H1 (cell line): Measurements from ENCODE around the gene TAS2R31. TPM values are rescaled to one million over a fixed set of nuclear protein-coding genes. Genes with fewer than 3 reads are reported as not detected.

Experiments used
- CTCF ChIA-PET: fragments of 300-600 bp; sonication (Branson Sonifier 250); formaldehyde crosslinking; loops from one replicate; lab custom pipeline; 2021; ENCODE audit not compliant: partially characterized antibody; lab: Charles Lee
- POLR2A ChIA-PET: fragments of 300-600 bp; sonication (Branson Sonifier 250); formaldehyde crosslinking; loops from one replicate; lab custom pipeline; 2021; ENCODE audit warnings: inconsistent platforms; ENCODE audit not compliant: partially characterized antibody; lab: Charles Lee
- DNase-seq, 2 experiments: peaks; one replicate each; pipeline versions ENCODE4 v3.0.0 to v3.0.0-alpha.2; 2010 to 2022; ENCODE audit warnings: low spot score in 2 of 2, low read depth in 1 of 2, mixed read lengths in 1 of 2
- FAIRE-seq: peaks from 2 replicates; lab custom pipeline; 2011; peaks lifted over from hg19 to GRCh38; lab: Jason Lieb, UNC
- H2AFZ ChIP-seq: 2 replicates; pipeline ENCODE4 v1.8.1; 2012; ENCODE audit warnings: low read length, inconsistent platforms
- H2AK5ac ChIP-seq: 2 replicates; pipeline ENCODE4 v1.6.1; 2013; ENCODE audit warnings: low read depth, low read length
- H2BK120ac ChIP-seq: replicated peaks from 2 replicates; pipeline ENCODE3; 2013; ENCODE audit warnings: low read depth, low read length, inconsistent platforms
- H2BK12ac ChIP-seq: 2 replicates; pipeline ENCODE4 v1.6.1; 2013; ENCODE audit warnings: low read depth, low read length
- H2BK15ac ChIP-seq: 2 replicates; pipeline ENCODE4 v1.6.1; 2013; ENCODE audit warnings: low read length
- H2BK20ac ChIP-seq: 2 replicates; pipeline ENCODE4 v1.6.1; 2013; ENCODE audit warnings: low read length
- H2BK5ac ChIP-seq: 2 replicates; pipeline ENCODE4 v1.6.1; 2013; ENCODE audit warnings: low read depth, low read length
- H3K14ac ChIP-seq: 2 replicates; pipeline ENCODE4 v1.6.1; 2013; ENCODE audit warnings: inconsistent platforms; ENCODE audit not compliant: insufficient read length
- H3K18ac ChIP-seq: 2 replicates; pipeline ENCODE4 v1.6.1; 2013; ENCODE audit warnings: low read length; ENCODE audit errors: extremely low read depth
- H3K23ac ChIP-seq: 2 replicates; pipeline ENCODE4 v1.6.1; 2013; ENCODE audit warnings: inconsistent platforms; ENCODE audit not compliant: insufficient read length
- H3K23me2 ChIP-seq: 2 replicates; pipeline ENCODE4 v1.6.1; 2013; ENCODE audit warnings: low read depth, low read length
- H3K27ac ChIP-seq: 2 replicates; pipeline ENCODE4 v1.6.1; 2011; ENCODE audit warnings: low read depth, low read length, inconsistent platforms
- H3K27me3 ChIP-seq, 4 experiments: replicated peaks in 1 of 4; 1 replicate in 1 of 4; 2 replicates in 3 of 4; pipeline versions ENCODE4 v1.6.1 to v1.8.1; 2011 to 2013; ENCODE audit warnings: low read length in 3 of 4, mild to moderate bottlenecking in 3 of 4, inconsistent platforms in 2 of 4, mixed read lengths in 2 of 4, moderate library complexity in 1 of 4; ENCODE audit not compliant: control insufficient read depth in 3 of 4, insufficient read depth in 3 of 4; ENCODE audit errors: extremely low read depth in 1 of 4
- H3K36me3 ChIP-seq, 4 experiments: 2 replicates each; pipeline versions ENCODE4 v1.6.1 to v1.8.1; 2011 to 2013; ENCODE audit warnings: mild to moderate bottlenecking in 4 of 4, low read length in 3 of 4, moderate library complexity in 2 of 4, control low read depth in 1 of 4, inconsistent platforms in 1 of 4; ENCODE audit not compliant: insufficient read depth in 4 of 4, control insufficient read depth in 2 of 4
- H3K4ac ChIP-seq: replicated peaks from 2 replicates; pipeline ENCODE3; 2013; ENCODE audit warnings: low read length, low read depth, mixed read lengths, inconsistent platforms; ENCODE audit not compliant: insufficient read length
- H3K4me1 ChIP-seq, 4 experiments: replicated peaks in 1 of 4; 1 replicate in 1 of 4; 2 replicates in 3 of 4; pipeline versions ENCODE4 v1.6.1 to v1.8.1; 2011 to 2013; ENCODE audit warnings: low read length in 3 of 4, inconsistent platforms in 2 of 4, mixed read lengths in 1 of 4; ENCODE audit not compliant: insufficient read depth in 4 of 4, control insufficient read depth in 3 of 4
- H3K4me2 ChIP-seq, 2 experiments: 2 replicates each; pipeline versions ENCODE4 v1.6.1 to v1.8.1; 2011 to 2013; ENCODE audit warnings: low read depth in 2 of 2, low read length in 2 of 2, control low read depth in 1 of 2, inconsistent platforms in 1 of 2, mild to moderate bottlenecking in 1 of 2; ENCODE audit not compliant: insufficient read depth in 1 of 2
- H3K4me3 ChIP-seq, 4 experiments: fragments of 200-600, 300-600 bp in 1 of 4; sonication (generic), shearing (Covaris generic), sonication (Bioruptor Twin) in 1 of 4; 2 replicates each; pipeline versions ENCODE4 v1.5.1 to v1.8.1; 2011 to 2016; ENCODE audit warnings: low read length in 4 of 4, low read depth in 3 of 4, control low read depth in 2 of 4, inconsistent platforms in 2 of 4, mild to moderate bottlenecking in 2 of 4, mixed read lengths in 1 of 4, moderate library complexity in 1 of 4; ENCODE audit not compliant: insufficient read depth in 2 of 4; ENCODE audit errors: extremely low read depth in 1 of 4
- H3K56ac ChIP-seq: replicated peaks from 2 replicates; pipeline ENCODE3; 2013; ENCODE audit warnings: low read depth, mild to moderate bottlenecking, mixed read lengths, low read length, inconsistent platforms; ENCODE audit not compliant: insufficient read length
- H3K79me1 ChIP-seq: 2 replicates; pipeline ENCODE4 v1.6.1; 2013; ENCODE audit warnings: low read depth, low read length, control low read depth
- H3K79me2 ChIP-seq, 2 experiments: 2 replicates each; pipeline versions ENCODE4 v1.6.1 to v1.8.1; 2012 to 2013; ENCODE audit warnings: low read length in 2 of 2, mild to moderate bottlenecking in 2 of 2, inconsistent platforms in 1 of 2; ENCODE audit not compliant: insufficient read depth in 2 of 2, control insufficient read depth in 1 of 2
- H3K9ac ChIP-seq, 4 experiments: replicated peaks in 1 of 4; 1 replicate in 1 of 4; 2 replicates in 3 of 4; pipeline versions ENCODE4 v1.6.1 to v1.8.1; 2011 to 2013; ENCODE audit warnings: low read depth in 3 of 4, low read length in 3 of 4, control low read depth in 2 of 4, mild to moderate bottlenecking in 2 of 4, moderate library complexity in 2 of 4, inconsistent platforms in 1 of 4; ENCODE audit errors: extremely low read depth in 1 of 4
- H3K9me3 ChIP-seq, 2 experiments: 2 replicates each; pipeline versions ENCODE4 v1.6.1 to v1.8.1; 2012 to 2013; ENCODE audit warnings: mild to moderate bottlenecking in 2 of 2, moderate library complexity in 2 of 2, control low read depth in 1 of 2, inconsistent platforms in 1 of 2, low read depth in 1 of 2, low read length in 1 of 2, mixed read lengths in 1 of 2; ENCODE audit not compliant: insufficient read depth in 2 of 2
- H4K20me1 ChIP-seq, 2 experiments: replicated peaks in 1 of 2; 2 replicates each; pipeline versions ENCODE3 to v1.8.1; 2011 to 2013; ENCODE audit warnings: inconsistent platforms in 2 of 2, low read length in 2 of 2, mild to moderate bottlenecking in 1 of 2; ENCODE audit not compliant: insufficient read depth in 2 of 2, control insufficient read depth in 1 of 2
- H4K5ac ChIP-seq: 2 replicates; pipeline ENCODE4 v1.6.1; 2013; ENCODE audit warnings: low read length, low read depth, mixed read lengths, inconsistent platforms; ENCODE audit not compliant: insufficient read length
- H4K8ac ChIP-seq: 2 replicates; pipeline ENCODE4 v1.8.0; 2013; ENCODE audit warnings: mild to moderate bottlenecking, moderate library complexity, low read length, inconsistent platforms; ENCODE audit not compliant: insufficient read depth; ENCODE audit errors: extremely low read depth
- H4K91ac ChIP-seq: replicated peaks from 2 replicates; pipeline ENCODE3; 2013; ENCODE audit warnings: low read length, mixed read lengths, inconsistent platforms; ENCODE audit not compliant: insufficient read length
- TBP ChIP-seq: IDR thresholded peaks from 2 replicates; pipeline ENCODE4 v1.6.1; 2011; ENCODE audit warnings: low read depth, low read length, improper control_type of control experiment
- WGBS, 2 experiments: shearing (Covaris generic) in 1 of 2; methylation state at CpG; one replicate each; pipeline versions ENCODE4 v1.1.6 to v1.1.7; 2013 to 2015; ENCODE audit warnings: low lambda C conversion rate in 2 of 2, mixed read lengths in 2 of 2, inconsistent platforms in 1 of 2, low coverage in 1 of 2, missing lambda C conversion rate in 1 of 2; ENCODE audit not compliant: insufficient replicate concordance in 2 of 2, insufficient coverage in 1 of 2, insufficient read length in 1 of 2; ENCODE audit errors: extremely low coverage in 1 of 2, missing lambda C conversion rate in 1 of 2; 5-methylcytosine and 5-hydroxymethylcytosine counted together
- polyA plus RNA-seq, 7 experiments: library from polyadenylated mRNA; depleted of rRNA in 3 of 7; stranded (reverse) in 5 of 7; unstranded in 2 of 7; fragments of >200 nt in 5 of 7; fragments of 200-250 nt in 2 of 7; gene quantifications; 1 replicate in 5 of 7; 2 replicates in 1 of 7; 4 replicates in 1 of 7; pipeline versions ENCODE4 v1.2.1 to v1.2.3, GENCODE V29; 2011 to 2013; ENCODE audit warnings: missing spikeins in 2 of 7, mixed read lengths in 2 of 7
- total RNA-seq: library from RNA; stranded (reverse); fragmentation: NEBNext Ultra II Directional; extraction: Animal tissue kit (Norgen Biotek cat#: 25700); gene quantifications from 2 replicates; pipeline ENCODE4 v1.2.1, GENCODE V29; 2021

The TAS2R31 gene
- total and polyA plus RNA-seq, 2 of the 8 experiments (the other 6 are each of a cell fraction or from before 2014, with no cell fraction given), result 0.24 to 1.4 TPM

DNA sequence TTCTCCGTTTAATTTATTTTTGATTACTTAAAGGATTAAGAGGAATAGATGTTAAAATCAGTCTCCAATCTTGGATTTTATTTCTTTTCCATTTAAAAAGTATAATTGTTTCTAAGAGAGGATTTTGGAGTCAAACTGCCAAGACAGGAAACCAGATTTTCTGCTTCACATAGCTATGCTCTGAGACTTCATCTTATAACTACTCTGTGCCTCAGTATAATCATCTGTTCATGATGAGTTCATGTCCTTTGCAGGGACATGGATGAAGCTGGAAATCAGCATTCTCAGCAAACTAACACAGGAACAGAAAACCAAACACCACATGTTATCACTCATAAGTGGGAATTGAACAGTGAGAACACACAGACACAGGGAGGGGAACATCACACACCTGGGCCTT is 9.0 kb upstream of the TAS2R31 start:
- Histone ChIP-seq H2BK120ac (no peak overlapping the region), H3K9ac (no peak overlapping the region), H2BK12ac (no peak overlapping the region), H3K4me3 (no peak overlapping the region), H3K36me3 (no peaks in the 10 kb centered on the region; a peak in 1 of 8 replicates), H3K9me3 (no peaks in the 10 kb centered on the region), H4K8ac (no peak overlapping the region), H3K27me3 (no peaks in the 10 kb centered on the region), H2BK20ac (no peak overlapping the region), H2AK5ac (no peak overlapping the region), H2BK5ac (no peak overlapping the region), H4K20me1 (no peaks in the 10 kb centered on the region), H3K4ac (no peak overlapping the region), H2BK15ac (no peak overlapping the region), H3K27ac (no peak overlapping the region), H3K23ac (no peak overlapping the region), H3K79me1 (no peaks in the 10 kb centered on the region; the same call in 1 of the 2 replicates), H4K91ac (no peak overlapping the region), H3K79me2 (no peaks in the 10 kb centered on the region; a peak in 2 of 4 replicates), H3K4me2 (no peak overlapping the region), H3K56ac (no peak overlapping the region), H4K5ac (no peak overlapping the region), H3K14ac (no peak overlapping the region), H3K4me1 (no peaks in the 10 kb centered on the region), H3K23me2 (no peaks in the 10 kb centered on the region), H3K18ac (no peak overlapping the region), H2AFZ (no peak overlapping the region)
- no peak for FAIRE-seq
- WGBS, 2 experiments, result 96% methylated on average over 1 of the region's 1 CpG; no CpG with 5 or more reads in 1 of the 2 experiments
- CTCF ChIA-PET, result interaction anchor here (0.9 to 2.5 kb wide), 2 partner anchors 14 to 882 kb away, joined by 3 to 8 read pairs; no protein-coding TSS in a partner anchor
- POLR2A ChIA-PET, result no interaction called here
- no peak for DNase-seq
- TF ChIP-seq TBP, result no peak
